Large intestine (tissue), 3 donors: ENCODE data around the gene DNAH11. TPM values are rescaled to one million over a fixed set of nuclear protein-coding genes. Genes with fewer than 3 reads are reported as not detected.

ENCODE experiments used
- DNase-seq, 2 donors: peaks; one replicate each; pipeline versions ENCODE4 v3.0.0 to v3.0.0-alpha.2; 2013
- H3K27ac ChIP-seq: one replicate; pipeline ENCODE4 v1.5.1; 2013; ENCODE audit warnings: low read length
- H3K27me3 ChIP-seq: 2 replicates; pipeline ENCODE4 v1.6.1; 2013; ENCODE audit warnings: low read length; ENCODE audit not compliant: control insufficient read depth, insufficient read depth
- H3K36me3 ChIP-seq: 2 replicates; pipeline ENCODE4 v1.6.1; 2013; ENCODE audit warnings: low read length; ENCODE audit not compliant: control insufficient read depth, insufficient read depth
- H3K4me1 ChIP-seq: one replicate; pipeline ENCODE4 v1.6.1; 2013; ENCODE audit warnings: low read length; ENCODE audit not compliant: control insufficient read depth, insufficient read depth
- H3K4me3 ChIP-seq: one replicate; pipeline ENCODE4 v1.5.1; 2013; ENCODE audit warnings: low read length
- H3K9me3 ChIP-seq: one replicate; pipeline ENCODE4 v1.6.1; 2013; ENCODE audit warnings: mild to moderate bottlenecking, low read depth, low read length, moderate library complexity; ENCODE audit not compliant: control insufficient read depth
- WGBS: methylation state at CpG from one replicate; pipeline ENCODE4 v1.1.5; 2013; ENCODE audit warnings: low lambda C conversion rate; ENCODE audit not compliant: insufficient coverage; 5-methylcytosine and 5-hydroxymethylcytosine counted together
- polyA plus RNA-seq: library from polyadenylated mRNA; unstranded; fragments of 120-200 nt; gene quantifications from one replicate; pipeline ENCODE4 v1.2.1, GENCODE V29; 2013

DNAH11 gene
- polyA plus RNA-seq, 1 donor = 0.40 TPM

- no peaks in the 10 kb centered on the region for H3K36me3 ChIP-seq
- no peaks in the 10 kb centered on the region for H3K4me1 ChIP-seq
- no peak overlapping the region for H3K4me3 ChIP-seq
- 83% methylated on average over 1 of the region's 6 CpGs for WGBS
- no peak overlapping the region for H3K27ac ChIP-seq
- no peaks in the 10 kb centered on the region for H3K9me3 ChIP-seq
- H3K27me3 ChIP-seq = no peaks in the 10 kb centered on the region
- no peak for DNase-seq
Measured at GRCh38 chr7:21585070-21585724, 42.4 kb downstream of the DNAH11 start.

DNA sequence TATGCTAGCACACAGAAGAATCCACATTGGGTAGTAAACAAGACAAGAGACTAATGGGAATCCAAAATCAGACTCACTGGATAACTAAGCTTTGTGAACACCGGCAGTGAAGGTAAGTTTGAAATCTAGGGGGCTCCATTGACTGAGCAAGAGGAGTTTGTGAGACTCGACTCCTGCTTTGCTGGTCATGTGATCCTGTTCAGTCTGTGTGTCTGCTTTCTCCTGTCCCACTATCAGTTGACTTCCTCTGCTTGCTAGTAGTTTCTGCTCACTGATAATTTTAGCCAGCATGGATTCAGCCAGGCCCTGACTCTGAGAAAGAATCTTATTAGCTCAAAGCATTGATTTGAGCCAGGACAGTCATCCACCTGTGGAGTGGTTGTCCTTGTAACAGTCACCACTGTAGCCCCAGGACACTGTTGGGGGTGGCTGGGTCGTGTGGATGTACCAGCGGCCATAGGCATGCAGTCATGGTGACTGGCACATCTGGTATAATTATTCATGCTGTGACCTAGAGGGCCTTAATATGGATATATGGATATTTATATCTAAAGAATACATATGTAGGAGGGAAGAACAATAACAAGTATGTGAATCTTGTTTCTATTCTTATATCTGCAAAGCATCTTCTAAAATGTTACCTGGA is 44.4 kb downstream of the DNAH11 start:
- Histone ChIP-seq H3K27me3 (no peaks in the 10 kb centered on the region), H3K36me3 (no peaks in the 10 kb centered on the region), H3K4me3 (no peak overlapping the region), H3K9me3 (no peaks in the 10 kb centered on the region), H3K27ac (no peak overlapping the region), H3K4me1 (no peaks in the 10 kb centered on the region)
- DNase-seq = no peak
- no CpG with 5 or more reads among the region's 4 CpGs for WGBS

- DNase-seq = no peak
- no peak overlapping the region for H3K27ac ChIP-seq
- no peaks in the 10 kb centered on the region for H3K9me3 ChIP-seq
- H3K4me1 ChIP-seq = no peaks in the 10 kb centered on the region
- no CpG with 5 or more reads among the region's 4 CpGs for WGBS
- no peaks in the 10 kb centered on the region for H3K36me3 ChIP-seq
- H3K4me3 ChIP-seq = no peak overlapping the region
- no peaks in the 10 kb centered on the region for H3K27me3 ChIP-seq
Measured at GRCh38 chr7:21596801-21597200, 54.0 kb downstream of the DNAH11 start.

DNA sequence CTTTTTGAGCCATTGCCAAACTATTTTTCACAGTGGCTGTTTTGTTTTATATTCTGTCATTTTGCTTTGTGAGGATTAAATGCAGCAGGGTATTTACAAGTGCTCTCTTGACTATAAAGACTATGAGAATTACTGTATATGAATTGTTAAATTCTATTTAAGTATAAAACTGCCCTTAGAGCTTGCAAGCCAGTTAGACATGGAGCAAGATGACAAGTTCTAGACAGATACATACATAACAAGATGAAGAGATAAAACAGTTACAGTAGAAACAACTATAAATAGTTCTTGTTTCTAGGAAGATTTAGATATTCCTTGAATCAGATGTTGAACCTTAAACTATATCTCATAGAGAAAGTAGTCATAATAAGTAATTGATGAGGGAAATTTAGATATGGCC is 60.6 kb downstream of the DNAH11 start:
- DNase-seq = no peak
- Histone ChIP-seq H3K4me1 (no peaks in the 10 kb centered on the region), H3K27me3 (no peaks in the 10 kb centered on the region), H3K36me3 (no peaks in the 10 kb centered on the region), H3K27ac (no peak overlapping the region), H3K4me3 (no peak overlapping the region), H3K9me3 (no peaks in the 10 kb centered on the region)

GRCh38 chr7:21603972-21604749 is 61.3 kb downstream of the DNAH11 start:
- H3K4me1 ChIP-seq = no peaks in the 10 kb centered on the region
- WGBS = 100% methylated on average over 1 of the region's 5 CpGs
- H3K4me3 ChIP-seq = no peak overlapping the region
- H3K36me3 ChIP-seq = no peaks in the 10 kb centered on the region
- DNase-seq = no peak
- no peak overlapping the region for H3K27ac ChIP-seq
- H3K27me3 ChIP-seq = no peaks in the 10 kb centered on the region
- H3K9me3 ChIP-seq = no peaks in the 10 kb centered on the region

- DNase-seq = no peak
- Histone ChIP-seq H3K9me3 (no peaks in the 10 kb centered on the region), H3K27me3 (no peaks in the 10 kb centered on the region), H3K27ac (no peak overlapping the region), H3K4me1 (no peaks in the 10 kb centered on the region), H3K36me3 (no peaks in the 10 kb centered on the region), H3K4me3 (no peak overlapping the region)
- 79% methylated on average over 2 of the region's 3 CpGs for WGBS
Measured at GRCh38 chr7:21605008-21605585, 62.3 kb downstream of the DNAH11 start.

GRCh38 chr7:21608465-21608864 is 65.6 kb downstream of the DNAH11 start:
- no peaks in the 10 kb centered on the region for H3K9me3 ChIP-seq
- no CpG with 5 or more reads among the region's 3 CpGs for WGBS
- H3K36me3 ChIP-seq = no peaks in the 10 kb centered on the region
- no peaks in the 10 kb centered on the region for H3K27me3 ChIP-seq
- no peak for DNase-seq
- H3K4me3 ChIP-seq = no peak overlapping the region
- no peak overlapping the region for H3K27ac ChIP-seq
- H3K4me1 ChIP-seq = no peaks in the 10 kb centered on the region

DNA sequence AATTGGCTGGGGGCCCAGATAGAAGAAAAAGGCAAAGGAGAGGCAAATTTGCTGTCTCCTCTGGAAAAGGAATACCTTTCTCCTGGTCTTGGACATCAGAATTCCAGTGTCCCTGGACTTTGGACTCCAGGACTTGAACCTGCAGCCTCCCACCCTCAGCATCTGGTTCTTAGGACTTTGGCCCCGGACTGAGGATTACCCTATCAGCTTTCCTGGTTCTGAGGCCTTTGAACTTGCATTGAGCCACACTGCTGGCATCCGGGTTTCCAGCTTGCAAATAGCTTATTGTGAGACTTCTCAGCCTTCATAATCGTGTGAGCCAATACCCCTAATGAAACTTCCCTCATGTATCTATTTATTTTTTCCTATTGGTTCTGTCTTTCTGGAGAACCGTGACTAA is 68.3 kb downstream of the DNAH11 start:
- 100% methylated on average over 1 of the region's 4 CpGs for WGBS
- peak; percentile 9 to 21 for DNase-seq
- no peaks in the 10 kb centered on the region for H3K27me3 ChIP-seq
- H3K4me3 ChIP-seq = no peak overlapping the region
- no peak overlapping the region for H3K27ac ChIP-seq
- no peaks in the 10 kb centered on the region for H3K4me1 ChIP-seq
- H3K9me3 ChIP-seq = no peaks in the 10 kb centered on the region
- H3K36me3 ChIP-seq = no peaks in the 10 kb centered on the region

GRCh38 chr7:21616091-21616490 is 73.3 kb downstream of the DNAH11 start:
- WGBS = no CpG with 5 or more reads among the region's 2 CpGs
- H3K36me3 ChIP-seq = no peaks in the 10 kb centered on the region
- DNase-seq = peak in 1 of 2 donors; percentile 4
- H3K27me3 ChIP-seq = no peaks in the 10 kb centered on the region
- H3K9me3 ChIP-seq = no peaks in the 10 kb centered on the region
- peaks cover 6% of the 10 kb centered on the region for H3K4me1 ChIP-seq
- H3K27ac ChIP-seq = no peak overlapping the region
- H3K4me3 ChIP-seq = no peak overlapping the region

DNA sequence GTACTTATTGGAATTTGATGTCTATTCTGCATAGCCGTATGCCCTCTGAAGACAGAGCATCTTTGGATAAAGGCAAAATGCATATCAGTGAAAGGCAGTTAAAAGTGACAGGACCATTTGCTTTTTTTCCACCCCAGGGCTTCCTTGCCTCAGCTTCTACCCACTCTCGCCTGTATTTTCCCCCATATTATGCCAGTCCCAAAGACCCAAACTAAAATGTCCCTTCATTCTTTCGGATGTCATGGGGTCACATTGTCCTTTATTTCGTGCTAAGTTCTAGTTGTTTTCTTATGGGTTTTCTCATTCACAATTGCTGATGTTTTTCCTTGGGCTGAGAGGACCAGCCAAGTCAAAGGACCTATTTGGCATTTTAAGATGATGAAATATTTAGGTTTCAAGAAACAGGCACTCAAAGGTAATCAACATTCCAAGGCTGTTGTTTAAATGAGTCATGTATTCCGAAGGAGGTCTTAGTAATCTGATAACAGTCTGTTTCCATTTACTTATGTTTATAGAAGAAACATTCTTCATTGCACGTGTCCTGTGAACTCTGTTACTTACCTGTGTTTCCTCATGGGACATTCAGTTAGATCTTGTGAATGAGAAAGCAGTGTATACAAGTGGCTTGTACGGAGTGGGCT is 74.1 kb downstream of the DNAH11 start:
- Histone ChIP-seq H3K27ac (peak overlapping the region; percentile 64), H3K27me3 (no peaks in the 10 kb centered on the region), H3K4me1 (peaks cover 6% of the 10 kb centered on the region), H3K4me3 (no peak overlapping the region), H3K36me3 (no peaks in the 10 kb centered on the region), H3K9me3 (no peaks in the 10 kb centered on the region)
- DNase-seq = peak; percentile 5 to 6
- 44% methylated on average over 2 of the region's 7 CpGs for WGBS
